Measurements from ENCODE around the gene TFB2M.

TFB2M gene

DNA sequence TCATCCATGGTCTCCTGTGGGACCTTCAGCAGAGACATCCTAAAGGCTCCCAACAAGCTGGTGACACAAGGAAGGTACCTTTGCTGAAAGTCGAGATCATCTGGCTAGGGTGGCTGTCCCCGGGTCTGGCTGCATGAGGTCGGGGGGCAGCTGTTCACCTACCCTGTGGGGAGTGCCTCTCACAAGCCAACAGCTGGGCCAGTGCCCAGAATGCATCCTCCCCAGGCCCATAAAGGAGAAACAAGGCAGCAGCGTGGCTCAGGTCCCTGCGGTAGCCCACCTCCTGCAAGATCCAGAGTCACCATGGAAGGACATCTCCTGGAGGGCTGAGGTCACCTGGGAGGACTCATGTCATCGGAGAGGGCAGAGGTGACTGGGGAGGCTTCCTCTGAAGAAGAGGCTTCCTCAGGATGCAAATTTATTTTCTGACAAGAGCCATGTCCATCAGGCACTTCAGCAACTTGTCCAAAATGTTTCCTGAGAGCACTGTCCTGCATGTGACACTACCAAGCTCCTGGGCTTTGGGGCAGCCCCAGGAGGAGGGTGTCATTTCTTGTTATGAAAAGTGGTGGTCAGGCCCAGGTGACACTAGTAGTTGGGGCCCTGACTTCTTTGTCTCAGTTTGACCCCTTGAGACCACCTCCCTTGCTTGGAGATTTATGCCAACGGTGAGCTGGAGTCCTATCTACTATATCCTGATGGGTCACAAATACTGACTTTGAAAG lies 52.3 kb downstream of the TFB2M start:
- TF ChIP-seq, protein P1, sequence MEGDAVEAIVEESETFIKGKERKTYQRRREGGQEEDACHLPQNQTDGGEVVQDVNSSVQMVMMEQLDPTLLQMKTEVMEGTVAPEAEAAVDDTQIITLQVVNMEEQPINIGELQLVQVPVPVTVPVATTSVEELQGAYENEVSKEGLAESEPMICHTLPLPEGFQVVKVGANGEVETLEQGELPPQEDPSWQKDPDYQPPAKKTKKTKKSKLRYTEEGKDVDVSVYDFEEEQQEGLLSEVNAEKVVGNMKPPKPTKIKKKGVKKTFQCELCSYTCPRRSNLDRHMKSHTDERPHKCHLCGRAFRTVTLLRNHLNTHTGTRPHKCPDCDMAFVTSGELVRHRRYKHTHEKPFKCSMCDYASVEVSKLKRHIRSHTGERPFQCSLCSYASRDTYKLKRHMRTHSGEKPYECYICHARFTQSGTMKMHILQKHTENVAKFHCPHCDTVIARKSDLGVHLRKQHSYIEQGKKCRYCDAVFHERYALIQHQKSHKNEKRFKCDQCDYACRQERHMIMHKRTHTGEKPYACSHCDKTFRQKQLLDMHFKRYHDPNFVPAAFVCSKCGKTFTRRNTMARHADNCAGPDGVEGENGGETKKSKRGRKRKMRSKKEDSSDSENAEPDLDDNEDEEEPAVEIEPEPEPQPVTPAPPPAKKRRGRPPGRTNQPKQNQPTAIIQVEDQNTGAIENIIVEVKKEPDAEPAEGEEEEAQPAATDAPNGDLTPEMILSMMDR (IDR thresholded peaks at IDR 0.05; ENCODE audit: low read depth, low read length, missing control alignments), result no peak
- no peak for DNase-seq (ENCODE audit: low read depth)
- H3K4me3 ChIP-seq (ENCODE audit: low read depth, low read length), result no peak overlapping the region

DNA sequence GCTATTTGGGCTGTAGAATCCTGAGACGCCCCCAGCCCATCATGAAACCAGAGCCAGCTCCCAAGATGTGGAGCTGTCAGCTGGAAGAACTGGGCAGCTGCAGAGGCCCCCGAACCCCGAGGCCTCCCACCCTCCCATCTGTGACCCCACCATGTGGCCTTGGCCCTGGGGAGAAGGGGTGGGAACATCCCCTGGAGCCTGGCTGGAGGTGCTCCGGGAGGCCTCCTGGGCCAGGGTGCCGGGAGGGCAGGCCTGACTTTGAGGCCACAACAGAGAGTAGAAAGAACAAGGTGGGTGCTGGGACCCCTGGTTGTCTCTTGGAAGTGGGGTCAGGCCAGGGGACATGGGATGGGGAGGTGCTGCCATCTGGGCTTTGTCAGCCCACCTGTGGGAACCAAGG lies 53.0 kb downstream of the TFB2M start:
- DNase-seq (ENCODE audit: low read depth), result no peak
- no peak overlapping the region for H3K4me3 ChIP-seq (ENCODE audit: low read depth, low read length)
- TF ChIP-seq, protein P1 (IDR thresholded peaks at IDR 0.05; ENCODE audit: low read depth, low read length, missing control alignments), result no peak

DNA sequence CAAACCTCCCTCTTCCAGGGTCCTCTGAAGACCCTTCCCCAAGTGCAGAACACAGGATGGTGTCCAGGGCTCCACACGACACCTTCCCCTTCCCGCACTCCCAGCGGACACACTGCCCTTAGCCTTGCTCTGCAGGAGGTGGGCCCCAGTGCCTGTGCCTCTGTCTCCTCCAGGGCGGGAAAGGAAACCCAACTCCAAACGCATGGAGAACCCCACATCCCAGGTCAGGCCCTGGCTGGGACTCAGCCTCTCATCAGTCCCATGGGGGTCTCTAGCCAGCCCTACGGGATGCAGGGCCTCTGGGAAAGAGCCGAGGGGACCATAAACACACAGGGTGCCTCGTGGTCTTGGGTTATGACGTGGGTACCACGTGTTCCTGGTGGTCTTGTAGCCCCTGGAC lies 53.4 kb downstream of the TFB2M start:
- DNase-seq (ENCODE audit: low read depth), result no peak
- TF ChIP-seq, protein P1 (IDR thresholded peaks at IDR 0.05; ENCODE audit: low read depth, low read length, missing control alignments), result no peak
- H3K4me3 ChIP-seq (ENCODE audit: low read depth, low read length), result no peak overlapping the region

DNA sequence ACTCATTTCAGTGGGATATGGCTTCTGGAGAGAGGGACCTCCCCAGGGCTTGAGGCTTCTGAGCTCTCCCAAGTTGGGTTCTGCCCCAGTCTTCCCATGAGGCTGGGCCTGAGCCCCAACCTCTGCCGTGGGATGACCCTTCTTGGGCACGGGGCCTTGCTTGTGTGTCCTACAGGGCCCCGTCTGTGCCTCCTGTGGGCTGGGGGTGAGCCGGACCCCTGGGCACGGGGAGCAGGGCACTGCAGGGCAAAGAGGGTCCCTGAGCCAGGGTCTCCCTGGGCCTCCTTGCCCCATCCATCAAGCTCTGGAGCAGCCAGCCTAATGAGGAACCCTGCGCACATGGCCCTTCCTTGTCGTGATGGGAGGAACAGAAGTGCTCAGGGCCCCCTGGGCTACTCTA lies 53.8 kb downstream of the TFB2M start:
- TF ChIP-seq, protein P1 (IDR thresholded peaks at IDR 0.05; ENCODE audit: low read depth, low read length, missing control alignments), result no peak
- H3K4me3 ChIP-seq (ENCODE audit: low read depth, low read length), result no peak overlapping the region
- no peak for DNase-seq (ENCODE audit: low read depth)

DNA sequence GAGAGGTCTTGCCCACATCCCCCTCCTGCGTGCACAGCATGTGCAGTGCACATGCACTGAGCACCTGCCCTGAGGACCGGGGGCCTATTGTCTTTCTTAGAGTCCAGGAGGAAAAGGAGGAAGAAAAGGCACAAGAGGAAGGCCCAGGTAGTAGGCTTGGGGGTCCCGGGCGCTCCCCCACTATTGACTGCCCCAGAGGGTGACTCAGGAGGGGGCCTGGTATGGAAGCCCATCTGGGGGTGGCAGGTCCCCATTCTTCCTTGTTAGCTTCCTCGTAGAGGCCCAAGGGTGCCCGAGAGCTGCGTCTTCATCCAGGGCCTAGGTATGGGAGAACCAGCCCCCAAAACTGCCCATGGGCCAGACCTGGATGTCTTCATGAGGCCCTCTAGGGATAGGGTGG lies 54.9 kb downstream of the TFB2M start:
- TF ChIP-seq, protein P1 (IDR thresholded peaks at IDR 0.05; ENCODE audit: low read depth, low read length, missing control alignments), result no peak
- DNase-seq (ENCODE audit: low read depth), result no peak
- no peak overlapping the region for H3K4me3 ChIP-seq (ENCODE audit: low read depth, low read length)

DNA sequence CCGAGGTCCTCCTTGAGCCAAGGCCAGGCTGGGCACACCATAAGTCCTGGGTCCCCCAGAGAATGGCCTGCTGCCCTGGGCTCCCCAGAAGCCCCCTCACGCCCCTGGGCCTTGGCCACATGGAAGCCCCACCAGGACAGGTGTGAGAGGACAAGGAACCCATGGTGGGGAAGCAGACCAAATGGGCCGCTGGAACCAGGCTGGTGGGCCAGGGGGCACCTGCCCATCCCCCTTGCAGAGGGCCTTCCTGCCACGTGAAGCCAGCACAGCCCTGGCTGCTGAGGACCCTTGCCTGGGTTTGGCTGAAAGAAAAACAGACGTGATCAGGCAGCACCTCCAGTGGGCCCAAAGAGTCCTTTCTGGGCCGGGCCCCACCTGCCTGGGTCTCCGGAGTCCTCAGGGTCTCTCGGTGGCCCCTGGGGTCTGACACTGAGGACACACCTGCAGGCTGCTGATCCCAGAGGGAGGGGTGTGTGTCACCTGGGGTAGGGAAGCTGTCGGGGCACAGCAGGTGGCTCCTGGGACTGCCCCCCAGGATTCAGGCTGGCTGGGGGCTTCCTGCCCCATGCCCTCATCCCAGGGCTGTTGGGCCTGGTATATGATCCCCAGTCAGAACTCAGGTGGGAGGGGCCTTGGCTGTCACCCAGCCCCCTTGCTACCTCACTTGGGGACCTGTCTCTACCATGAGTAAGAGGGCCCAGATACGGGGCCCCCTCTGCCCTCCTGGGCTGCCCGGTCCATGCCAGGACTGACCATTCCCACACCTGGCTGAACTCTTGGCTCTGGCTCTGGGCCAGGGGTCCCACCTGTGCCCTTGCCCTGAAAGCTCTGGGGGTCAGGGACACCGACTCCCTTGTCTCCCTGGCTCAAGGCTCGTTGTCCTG lies 55.7 kb downstream of the TFB2M start:
- no peak overlapping the region for H3K4me3 ChIP-seq (ENCODE audit: low read depth, low read length)
- TF ChIP-seq, protein P1 (IDR thresholded peaks at IDR 0.05; ENCODE audit: low read depth, low read length, missing control alignments), result no peak
- DNase-seq (ENCODE audit: low read depth), result no peak
